GM12878 (cell line): ENCODE data around the gene PRR5. TPM values are rescaled to one million over a fixed set of nuclear protein-coding genes. Genes with fewer than 3 reads are reported as not detected.

ENCODE experiments used
- ATAC-seq: fragments of 200-7000 bp; cut with Tn5 transposase; 3 replicates; pipeline ENCODE4 v1.9.1; 2020; ENCODE audit warnings: mild to moderate bottlenecking, moderate library complexity
- BruUV-seq: library from RNA; stranded (reverse); fragments of 400-500 nt; replicated peaks from 2 replicates; lab custom pipeline; 2021; lab: Mats Ljungman, UMichigan
- CTCF ChIA-PET: fragments of 300-600 bp; sonication (Branson Sonifier 250); formaldehyde crosslinking; extraction: SDS; loops from one replicate; lab custom pipeline; 2021; ENCODE audit warnings: inconsistent platforms; lab: Yijun Ruan, JAX
- POLR2A ChIA-PET: fragments of 350-600 bp; formaldehyde crosslinking; extraction: SDS; loops from one replicate; lab custom pipeline; 2021; ENCODE audit warnings: inconsistent platforms; lab: Charles Lee
- RAD21 ChIA-PET: fragments of 300-600 bp; sonication (Branson Sonifier 250); formaldehyde crosslinking; loops from one replicate; lab custom pipeline; 2023; ENCODE audit warnings: antibody characterized with exemption; ENCODE audit not compliant: unreplicated experiment; lab: Charles Lee
- SMC1A ChIA-PET: fragments of 300-600 bp; sonication (Branson Sonifier 250); formaldehyde crosslinking; loops from one replicate; lab custom pipeline; 2023; ENCODE audit not compliant: unreplicated experiment, uncharacterized antibody; lab: Charles Lee
- DNase-seq: peaks from one replicate; pipeline ENCODE4 v3.0.0-alpha.2; 2011; ENCODE audit warnings: low read depth, low spot score
- FAIRE-seq: peaks from 3 replicates; lab custom pipeline; 2011; peaks lifted over from hg19 to GRCh38; lab: Jason Lieb, UNC
- H2AFZ ChIP-seq: 2 replicates; pipeline ENCODE4 v1.6.0; 2011; ENCODE audit warnings: low read depth, low read length, control low read depth; ENCODE audit not compliant: control insufficient read depth
- H3K27ac ChIP-seq: 2 replicates; pipeline ENCODE4 v1.5.1; 2011; ENCODE audit warnings: control low read depth; ENCODE audit not compliant: control insufficient read depth, insufficient read depth
- H3K27me3 ChIP-seq, 2 experiments: replicated peaks in 1 of 2; 2 replicates each; pipeline versions ENCODE4 v1.6.0 to v1.6.1; 2011; ENCODE audit warnings: low read length in 1 of 2; ENCODE audit not compliant: control insufficient read depth in 2 of 2, insufficient read depth in 2 of 2
- H3K36me3 ChIP-seq, 2 experiments: 2 replicates each; pipeline ENCODE4 v1.5.1; 2011; ENCODE audit warnings: low read length in 1 of 2; ENCODE audit not compliant: control insufficient read depth in 2 of 2, insufficient read depth in 2 of 2
- H3K4me1 ChIP-seq: 2 replicates; pipeline ENCODE4 v1.6.1; 2011; ENCODE audit warnings: mild to moderate bottlenecking, low read length, moderate library complexity, mixed read lengths; ENCODE audit not compliant: control insufficient read depth, insufficient read depth
- H3K4me2 ChIP-seq: 2 replicates; pipeline ENCODE4 v1.6.0; 2011; ENCODE audit warnings: control low read depth; ENCODE audit not compliant: control insufficient read depth, insufficient read depth
- H3K4me3 ChIP-seq: fragments of 200-600 bp; sonication (generic); 2 replicates; pipeline ENCODE4 v1.5.1; 2016
- H3K79me2 ChIP-seq: 2 replicates; pipeline ENCODE4 v1.6.0; 2011; ENCODE audit warnings: low read length; ENCODE audit not compliant: control insufficient read depth, insufficient read depth
- H3K9ac ChIP-seq: 2 replicates; pipeline ENCODE4 v1.8.0; 2011; ENCODE audit warnings: low read length, control low read depth, mixed read lengths; ENCODE audit not compliant: control insufficient read depth, insufficient read depth
- H3K9me3 ChIP-seq: replicated peaks from 3 replicates; pipeline ENCODE4 v1.5.1; 2011; ENCODE audit warnings: mild to moderate bottlenecking, low read length; ENCODE audit not compliant: control insufficient read depth, insufficient read depth
- H4K20me1 ChIP-seq: 2 replicates; pipeline ENCODE4 v1.6.0; 2011; ENCODE audit not compliant: control insufficient read depth, insufficient read depth
- BCL11A ChIP-seq: IDR thresholded peaks from 2 replicates; pipeline ENCODE4 v1.6.1; 2011; ENCODE audit warnings: low read depth, low read length
- ESRRA ChIP-seq: IDR thresholded peaks from 2 replicates; pipeline ENCODE4 v1.6.1; 2012; ENCODE audit warnings: mild to moderate bottlenecking, low read length, improper control_type of control experiment
- HDGF ChIP-seq: fragments of 450-650 bp; IDR thresholded peaks from 2 replicates; pipeline ENCODE4 v1.6.1; 2016; ENCODE audit warnings: antibody characterized with exemption
- NKRF ChIP-seq: fragments of 450-650 bp; conservative IDR thresholded peaks from 2 replicates; pipeline ENCODE4 v1.6.1; 2017; ENCODE audit warnings: mild to moderate bottlenecking, moderate library complexity
- NR2C1 ChIP-seq: fragments of 450-650 bp; IDR thresholded peaks from 2 replicates; pipeline ENCODE4 v1.6.1; 2017; ENCODE audit warnings: antibody characterized with exemption, mild to moderate bottlenecking, moderate library complexity
- POLR2AphosphoS2 ChIP-seq: IDR thresholded peaks from 2 replicates; pipeline ENCODE4 v1.6.1; 2011; ENCODE audit warnings: low read depth, mild to moderate bottlenecking, low read length, improper control_type of control experiment, moderate library complexity
- PRDM15 ChIP-seq: fragments of 450-650 bp; formaldehyde crosslinking; IDR thresholded peaks from 2 replicates; pipeline ENCODE4 v1.4.0; 2020; ENCODE audit warnings: mild to moderate bottlenecking, moderate library complexity
- RAD51 ChIP-seq: fragments of 450-650 bp; IDR thresholded peaks from 2 replicates; pipeline ENCODE4 v1.6.1; 2016; ENCODE audit warnings: moderate library complexity, mild to moderate bottlenecking, inconsistent platforms
- RB1 ChIP-seq: fragments of 450-650 bp; formaldehyde crosslinking; IDR thresholded peaks from 2 replicates; pipeline ENCODE4 v1.6.1; 2017; ENCODE audit warnings: mild to moderate bottlenecking, borderline replicate concordance
- SMC3 ChIP-seq: IDR thresholded peaks from 2 replicates; pipeline ENCODE4 v1.6.1; 2011; ENCODE audit warnings: low read length, improper control_type of control experiment, borderline replicate concordance
- TAF1 ChIP-seq: IDR thresholded peaks from 2 replicates; pipeline ENCODE4 v1.6.1; 2011; ENCODE audit warnings: mild to moderate bottlenecking, low read depth, low read length, borderline replicate concordance
- ZBTB40 ChIP-seq: fragments of 450-650 bp; IDR thresholded peaks from 2 replicates; pipeline ENCODE4 v1.6.1; 2016; ENCODE audit warnings: mild to moderate bottlenecking, moderate library complexity, borderline replicate concordance
- WGBS: methylation state at CpG from one replicate; pipeline ENCODE4 v1.1.6; 2016; ENCODE audit warnings: low lambda C conversion rate; ENCODE audit not compliant: insufficient replicate concordance, insufficient coverage; ENCODE audit errors: missing lambda C conversion rate; 5-methylcytosine and 5-hydroxymethylcytosine counted together
- in situ Hi-C: fragments of 300-500 bp; cut with MboI; formaldehyde crosslinking; loops from 9 replicates; pipeline ENCODE4 v1.14.3; 2018; ENCODE audit warnings: mixed read lengths
- intact Hi-C: fragments of 100-400 bp; cut with micrococcal nuclease; formaldehyde crosslinking; loops from one replicate; pipeline ENCODE4 v1.14.2; 2022; ENCODE audit not compliant: unreplicated experiment
- polyA plus RNA-seq, 11 experiments: library from polyadenylated mRNA; depleted of rRNA in 4 of 11; unstranded in 6 of 11; stranded (reverse) in 5 of 11; fragments of >200 nt; fragmentation: Nextera tagmentation in 4 of 11; fragmentation: Illumina TruSeq in 1 of 11; extraction: Ambion mirVana in 4 of 11; extraction: Trizol in 1 of 11; gene quantifications; 1 replicate in 1 of 11; 2 replicates in 10 of 11; pipeline versions ENCODE4 v1.2.1 to v1.2.3, GENCODE V29; 2011 to 2016; ENCODE audit warnings: inconsistent platforms in 2 of 11, missing spikeins in 2 of 11, low read depth in 1 of 11
- total RNA-seq, 4 experiments: library from RNA; depleted of rRNA in 3 of 4; stranded (reverse); fragments of >200 nt in 3 of 4; fragmentation: Illumina TruSeq in 1 of 4; extraction: Trizol in 1 of 4; gene quantifications; 2 replicates each; pipeline versions ENCODE4 v1.2.1 to v1.2.3, GENCODE V29; 2013 to 2021

PRR5 gene
- total and polyA plus RNA-seq, 10 of the 15 experiments (the other 5 are each of a cell fraction or from before 2014, with no cell fraction given): 0.03 to 9.4 (median 1.5) TPM

- no TSS peak for BruUV-seq
- ChIA-PET RAD21 (no interaction called here), SMC1A (interaction anchor here (1.0 kb wide), 1 partner anchor 46 kb away, joined by 6 read pairs; no protein-coding TSS in a partner anchor), POLR2A (no interaction called here), CTCF (interaction anchor here (1.1 kb wide), 1 partner anchor 42 kb away, joined by 5 read pairs; no protein-coding TSS in a partner anchor)
- no peaks in the 10 kb centered on the region for H3K36me3 ChIP-seq
- in situ Hi-C loops (loop anchor here (5.0 kb wide), 1 partner anchor 42 kb away; no protein-coding TSS in a partner anchor), intact Hi-C loops (no loop called here)
- no peak overlapping the region for H3K27ac ChIP-seq
- H3K27me3 ChIP-seq: no peaks in the 10 kb centered on the region
- no peak overlapping the region for H3K9ac ChIP-seq
- DNase-seq (no peak), ATAC-seq (no peak), FAIRE-seq (no peak)
- TF ChIP-seq PRDM15 (CRISPR knock-in tag) (no peak), NKRF (no peak), NR2C1 (no peak), TAF1 (no peak), HDGF (no peak), ESRRA (no peak), BCL11A (no peak), POLR2AphosphoS2 (no peak), SMC3 (no peak), RB1 (no peak), ZBTB40 (no peak), RAD51 (no peak)
- no peak overlapping the region for H2AFZ ChIP-seq
- H4K20me1 ChIP-seq: no peaks in the 10 kb centered on the region
- no peak overlapping the region for H3K4me3 ChIP-seq
- no peaks in the 10 kb centered on the region for H3K79me2 ChIP-seq
- no peaks in the 10 kb centered on the region for H3K9me3 ChIP-seq
- H3K4me2 ChIP-seq: no peak overlapping the region
- WGBS: 52% methylated on average over 5 of the region's 5 CpGs
- H3K4me1 ChIP-seq: no peaks in the 10 kb centered on the region
Measured at GRCh38 chr22:44739024-44739423, 37.0 kb downstream of the PRR5 start.
